Endodermal cell (in vitro differentiated cells): ENCODE data around the gene FYCO1. TPM values are rescaled to one million over a fixed set of nuclear protein-coding genes. Genes with fewer than 3 reads are reported as not detected.

ENCODE experiments used
- DNase-seq: peaks from one replicate; pipeline ENCODE4 v3.0.0-alpha.2; 2017
- H3K27ac ChIP-seq: 2 replicates; pipeline ENCODE4 v1.5.1; 2013; ENCODE audit warnings: mild to moderate bottlenecking, low read depth, low read length, moderate library complexity
- H3K27me3 ChIP-seq: 2 replicates; pipeline ENCODE4 v1.6.1; 2013; ENCODE audit warnings: mild to moderate bottlenecking, low read length, moderate library complexity; ENCODE audit not compliant: insufficient read depth, control insufficient read depth, poor library complexity, severe bottlenecking
- H3K36me3 ChIP-seq: 2 replicates; pipeline ENCODE4 v1.7.0; 2013; ENCODE audit warnings: mild to moderate bottlenecking, low read length, moderate library complexity; ENCODE audit not compliant: control insufficient read depth, insufficient read depth
- H3K4me1 ChIP-seq: one replicate; pipeline ENCODE4 v1.7.0; 2013; ENCODE audit warnings: low read length; ENCODE audit not compliant: control insufficient read depth, insufficient read depth
- H3K4me3 ChIP-seq: 2 replicates; pipeline ENCODE4 v1.5.1; 2013; ENCODE audit warnings: mild to moderate bottlenecking, low read length, moderate library complexity
- H3K9ac ChIP-seq: 2 replicates; pipeline ENCODE4 v1.6.1; 2013; ENCODE audit warnings: mild to moderate bottlenecking, low read length, moderate library complexity; ENCODE audit not compliant: poor library complexity, severe bottlenecking; ENCODE audit errors: extremely low read depth
- H3K9me3 ChIP-seq: 2 replicates; pipeline ENCODE4 v1.6.1; 2013; ENCODE audit warnings: mild to moderate bottlenecking, low read length, moderate library complexity; ENCODE audit not compliant: control insufficient read depth
- H3K27ac Mint-ChIP-seq: 2 replicates; pipeline ENCODE4 v1.8.0; 2020; ENCODE audit warnings: mixed read lengths
- H3K27me3 Mint-ChIP-seq: 2 replicates; pipeline ENCODE4 v1.8.0; 2021; ENCODE audit warnings: mild to moderate bottlenecking, mixed read lengths; ENCODE audit not compliant: insufficient read depth
- H3K36me3 Mint-ChIP-seq: 2 replicates; pipeline ENCODE4 v1.8.0; 2020; ENCODE audit warnings: low read depth, mixed read lengths
- H3K4me1 Mint-ChIP-seq: 2 replicates; pipeline ENCODE4 v1.8.0; 2020; ENCODE audit warnings: mixed read lengths
- H3K4me3 Mint-ChIP-seq: 2 replicates; pipeline ENCODE4 v1.8.0; 2020; ENCODE audit warnings: mild to moderate bottlenecking, moderate library complexity, mixed read lengths
- H3K9me3 Mint-ChIP-seq: 2 replicates; pipeline ENCODE4 v1.8.0; 2020; ENCODE audit warnings: mild to moderate bottlenecking, mixed read lengths
- CTCF ChIP-seq: fragments of 200-600 bp; sonication (generic); conservative IDR thresholded peaks from 2 replicates; pipeline ENCODE4 v1.5.0; 2021; ENCODE audit warnings: antibody characterized with exemption, mild to moderate bottlenecking
- WGBS, 2 experiments: methylation state at CpG; one replicate each; pipeline versions ENCODE4 v1.1.5 to v1.1.7; 2013; ENCODE audit warnings: missing lambda C conversion rate in 2 of 2, mixed read lengths in 1 of 2; ENCODE audit not compliant: insufficient coverage in 1 of 2, insufficient read length in 1 of 2; 5-methylcytosine and 5-hydroxymethylcytosine counted together
- total RNA-seq, 2 donors: library from RNA; stranded (reverse); fragmentation: NEBNext Ultra II Directional in 1 of 2; extraction: Animal tissue kit (Norgen Biotek cat#: 25700) in 1 of 2; gene quantifications; 2 replicates in 1 of 2; 3 replicates in 1 of 2; pipeline ENCODE4 v1.2.1, GENCODE V29; 2021

Gene FYCO1
- total RNA-seq, 2 donors from 2014 or later, result 11.3 to 11.8 TPM

- H3K27ac ChIP-seq, result no peak overlapping the region
- H3K27me3 Mint-ChIP-seq, result no peaks in the 10 kb centered on the region
- no peaks in the 10 kb centered on the region for H3K4me1 ChIP-seq
- H3K27me3 ChIP-seq, result no peaks in the 10 kb centered on the region
- no peaks in the 10 kb centered on the region for H3K9me3 Mint-ChIP-seq
- H3K4me3 Mint-ChIP-seq, result no peak overlapping the region
- TF ChIP-seq CTCF, result no peak
- H3K36me3 Mint-ChIP-seq, result peaks cover 49% of the 10 kb centered on the region
- no peaks in the 10 kb centered on the region for H3K9me3 ChIP-seq
- H3K4me1 Mint-ChIP-seq, result no peaks in the 10 kb centered on the region
- H3K36me3 ChIP-seq, result peaks cover 27% of the 10 kb centered on the region
- DNase-seq, result no peak
- 93 to 94% methylated on average over 2 to 4 of the region's 4 CpGs for WGBS, 2 experiments
- H3K27ac Mint-ChIP-seq, result no peak overlapping the region
- no peak overlapping the region for H3K4me3 ChIP-seq
- no peak overlapping the region for H3K9ac ChIP-seq
Measured at GRCh38 chr3:45922950-45923590, 72.6 kb downstream of the FYCO1 start.

- no peak for DNase-seq
- Histone ChIP-seq H3K9me3 (no peaks in the 10 kb centered on the region), H3K4me1 (no peaks in the 10 kb centered on the region), H3K27ac (no peak overlapping the region), H3K27me3 (no peaks in the 10 kb centered on the region), H3K9ac (no peak overlapping the region), H3K4me3 (no peak overlapping the region), H3K36me3 (peaks cover 21% of the 10 kb centered on the region)
- H3K9me3 Mint-ChIP-seq, result no peaks in the 10 kb centered on the region
- H3K4me3 Mint-ChIP-seq, result no peak overlapping the region
- peak overlapping the region; percentile 23 for H3K27ac Mint-ChIP-seq
- 82 to 91% methylated on average over 3 of the region's 3 CpGs for WGBS, 2 experiments
- H3K36me3 Mint-ChIP-seq, result peaks cover 39% of the 10 kb centered on the region
- no peak for TF ChIP-seq CTCF
- no peaks in the 10 kb centered on the region for H3K27me3 Mint-ChIP-seq
- no peaks in the 10 kb centered on the region for H3K4me1 Mint-ChIP-seq
Measured at GRCh38 chr3:45922039-45922326, 73.6 kb downstream of the FYCO1 start.

- WGBS, 2 experiments, result 92 to 94% methylated on average over 10 to 14 of the region's 14 CpGs
- no peak for DNase-seq
- peaks cover 19% of the 10 kb centered on the region for H3K36me3 ChIP-seq
- H3K9ac ChIP-seq, result no peak overlapping the region
- Mint-ChIP-seq H3K36me3 (peaks cover 35% of the 10 kb centered on the region), H3K4me1 (no peaks in the 10 kb centered on the region), H3K27me3 (no peaks in the 10 kb centered on the region), H3K4me3 (no peak overlapping the region), H3K9me3 (no peaks in the 10 kb centered on the region), H3K27ac (peak overlapping the region; percentile 23)
- no peaks in the 10 kb centered on the region for H3K4me1 ChIP-seq
- no peaks in the 10 kb centered on the region for H3K9me3 ChIP-seq
- H3K27me3 ChIP-seq, result no peaks in the 10 kb centered on the region
- no peak overlapping the region for H3K4me3 ChIP-seq
- H3K27ac ChIP-seq, result no peak overlapping the region
- no peak for TF ChIP-seq CTCF
Measured at GRCh38 chr3:45921158-45922038, 74.2 kb downstream of the FYCO1 start.
